Stimulated activated CD4-positive, alpha-beta T cell treated with anti-CD3 and anti-CD28 coated beads, Interleukin-15, amount 100 ng/mL, for 48 hours (primary cell): ENCODE measurements around the gene CELF2.
"Not testable (repeated sequence)": the region's sequence is repeated elsewhere in the genome, so short reads cannot be mapped to it uniquely, and the experiment has no call there.

Experiments used
- DNase-seq, 2 donors: peaks; one replicate each; pipeline ENCODE4 v3.0.0-alpha.2; 2020; ENCODE audit warnings: low read depth in 2 of 2

CELF2 gene

DNA sequence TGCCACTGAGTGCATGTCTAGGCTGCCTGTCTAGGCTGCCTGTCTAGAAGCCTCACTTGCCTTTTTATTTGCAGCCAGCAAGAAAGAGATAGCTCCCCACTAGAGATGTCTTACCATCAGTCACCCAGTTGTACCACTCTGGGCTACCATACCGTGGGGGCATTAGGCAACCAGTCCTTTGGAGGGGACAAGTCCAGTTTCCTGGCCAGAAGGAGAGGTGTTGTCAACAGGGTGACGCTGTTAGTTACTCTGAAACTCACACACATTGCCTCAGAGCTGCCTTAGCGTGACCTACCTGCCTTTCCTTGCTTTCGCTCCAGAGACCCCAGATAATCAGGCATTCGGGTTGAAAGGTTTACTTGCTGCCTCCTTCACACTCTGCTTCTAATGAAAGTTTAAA is 155.4 kb downstream of the CELF2 start:
- DNase-seq, result no peak

GRCh38 chr10:11175823-11176243 is 158.2 kb downstream of the CELF2 start:
- no peak for DNase-seq

GRCh38 chr10:11176746-11177145 is 159.1 kb downstream of the CELF2 start:
- no peak for DNase-seq

GRCh38 chr10:11177381-11177780 is 159.7 kb downstream of the CELF2 start:
- DNase-seq, result no peak

GRCh38 chr10:11177926-11178471 is 160.3 kb downstream of the CELF2 start:
- DNase-seq, result no peak

DNA sequence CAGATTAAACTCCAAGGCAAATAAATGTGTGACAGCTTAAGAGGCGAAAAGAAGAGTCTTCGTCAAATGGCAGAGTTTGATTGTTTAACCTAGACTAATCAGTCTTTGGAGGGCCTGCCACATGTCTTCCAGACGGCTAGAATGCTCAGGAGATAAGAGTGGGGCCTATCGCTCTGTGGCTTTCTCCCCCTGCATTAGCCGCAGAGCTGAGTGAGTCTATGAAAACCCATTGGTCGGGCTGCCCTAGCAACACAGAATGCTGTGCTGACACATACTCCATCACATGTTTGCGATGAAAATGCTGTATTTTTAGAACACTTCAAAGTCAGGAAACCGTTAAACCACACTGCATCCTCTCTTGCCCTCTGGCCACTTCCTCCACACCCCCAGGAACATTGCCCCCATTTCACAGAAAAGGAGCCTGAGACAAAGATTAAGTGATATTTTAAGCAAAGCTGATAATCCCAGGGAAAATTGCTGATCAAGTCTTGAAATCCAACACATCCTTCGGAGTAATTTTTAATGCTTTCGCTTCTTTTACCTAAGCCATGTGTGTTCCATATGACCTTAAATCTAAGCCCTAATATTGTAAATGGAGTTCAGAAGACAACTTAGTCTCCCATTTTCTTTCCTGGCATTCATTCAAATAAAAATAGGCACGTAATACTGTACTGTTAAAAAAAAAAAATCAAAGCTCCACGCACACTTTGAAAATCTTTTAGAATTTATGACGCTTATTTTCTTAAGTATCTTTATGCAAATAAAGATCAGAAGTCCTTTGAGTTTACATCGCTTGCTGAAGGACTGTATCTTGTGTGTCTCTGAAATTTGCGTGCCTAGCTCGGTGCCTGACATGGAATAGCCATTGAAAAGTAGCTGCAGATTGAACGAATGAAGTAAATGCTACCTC is 161.2 kb downstream of the CELF2 start:
- DNase-seq, result peak; percentile 74 to 78

DNA sequence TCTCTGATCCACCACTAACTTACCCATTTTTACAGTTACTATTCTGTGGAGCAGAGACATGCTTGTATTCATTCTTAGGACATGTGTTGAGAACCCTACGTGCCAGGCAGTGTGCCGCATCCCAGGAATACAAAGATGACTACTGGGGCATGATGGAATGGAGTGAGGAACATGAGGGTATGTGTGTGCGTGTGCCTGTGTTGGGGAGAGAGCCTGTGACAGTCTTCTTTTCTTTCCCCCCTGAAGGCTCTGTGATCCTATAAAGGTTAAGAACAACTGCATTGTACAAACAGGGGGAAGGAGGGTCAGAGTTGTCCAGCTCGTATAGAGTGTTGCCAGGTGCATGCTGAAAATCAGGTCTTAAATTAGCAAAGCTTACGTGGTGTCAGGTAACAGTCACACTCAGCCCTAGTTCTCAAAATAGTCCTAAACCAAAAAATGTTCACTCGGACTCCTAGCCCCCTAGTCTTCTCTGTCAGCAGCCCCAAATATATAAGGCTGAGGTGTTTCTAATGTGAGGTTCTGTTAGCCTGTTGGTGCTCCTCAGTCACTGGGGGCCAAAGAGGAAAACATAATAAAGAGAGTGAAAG is 161.9 kb downstream of the CELF2 start:
- no peak for DNase-seq

GRCh38 chr10:11180228-11180627 is 162.6 kb downstream of the CELF2 start:
- DNase-seq, result peak; percentile 61 to 63

DNA sequence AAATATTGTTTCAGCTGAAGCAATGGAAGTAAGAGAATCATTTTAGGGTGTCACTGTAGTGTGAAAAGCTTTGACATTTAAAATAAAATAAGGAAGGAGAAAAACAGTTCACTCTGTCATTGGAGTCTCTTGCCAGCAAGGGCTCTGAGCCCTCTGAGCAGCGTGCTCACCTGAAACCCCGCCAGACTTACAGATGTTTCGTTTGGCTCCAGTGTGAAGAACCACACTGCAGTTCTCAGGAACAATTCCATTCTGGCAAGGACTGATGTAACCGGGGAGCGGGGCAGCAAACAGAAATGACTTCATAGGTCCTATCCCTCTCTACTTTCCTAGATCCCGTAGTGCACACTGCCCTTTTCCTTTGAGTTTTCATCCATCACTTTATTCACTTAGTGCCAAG is 164.3 kb downstream of the CELF2 start:
- DNase-seq, result no peak

GRCh38 chr10:11183015-11183414 is 165.3 kb downstream of the CELF2 start:
- DNase-seq, result no peak

DNA sequence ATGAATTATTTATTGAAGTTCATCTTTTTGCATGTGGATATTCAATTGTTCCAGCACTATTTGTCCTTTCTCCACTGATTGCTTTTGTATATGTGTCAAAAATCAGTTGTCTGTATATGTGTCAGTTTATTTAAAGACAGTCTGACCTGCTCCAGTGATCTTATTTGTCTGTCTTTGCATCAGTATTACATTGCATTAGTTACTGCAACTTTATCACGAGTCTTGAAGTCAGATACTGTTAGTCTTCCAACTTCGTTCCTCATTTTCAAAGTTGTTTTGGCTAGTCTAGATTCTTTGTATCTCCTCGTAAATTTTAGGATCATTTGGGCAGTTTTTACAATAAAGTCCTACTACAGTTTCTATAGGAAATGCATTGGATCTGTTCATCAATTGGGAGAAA is 166.4 kb downstream of the CELF2 start:
- DNase-seq, result no peak

DNA sequence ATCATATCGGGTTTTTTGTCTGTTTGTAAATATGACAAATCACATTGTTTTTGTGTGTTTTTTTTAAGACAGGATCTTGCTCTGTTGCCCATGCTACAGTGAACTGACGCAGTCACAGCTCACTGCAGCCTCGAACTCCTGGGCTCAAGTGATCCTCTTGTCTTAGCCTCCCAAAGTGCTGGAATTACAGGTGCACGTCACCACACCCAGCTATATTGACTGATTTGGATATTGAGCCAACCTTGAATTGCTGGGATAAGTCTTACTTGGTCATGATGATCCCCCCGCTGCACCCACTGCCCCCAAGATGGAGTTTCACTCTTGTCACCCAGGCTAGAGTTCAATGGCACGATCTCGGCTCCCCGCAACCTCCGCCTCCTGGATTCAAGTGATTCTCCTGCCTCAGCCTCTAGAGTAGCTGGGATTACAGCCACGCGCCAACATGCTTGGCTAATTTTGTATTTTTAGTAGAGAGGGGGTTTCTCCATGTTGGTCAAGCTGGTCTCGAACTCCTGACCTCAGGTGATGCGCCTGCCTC is 167.5 kb downstream of the CELF2 start:
- DNase-seq, result not testable (repeated sequence)

DNA sequence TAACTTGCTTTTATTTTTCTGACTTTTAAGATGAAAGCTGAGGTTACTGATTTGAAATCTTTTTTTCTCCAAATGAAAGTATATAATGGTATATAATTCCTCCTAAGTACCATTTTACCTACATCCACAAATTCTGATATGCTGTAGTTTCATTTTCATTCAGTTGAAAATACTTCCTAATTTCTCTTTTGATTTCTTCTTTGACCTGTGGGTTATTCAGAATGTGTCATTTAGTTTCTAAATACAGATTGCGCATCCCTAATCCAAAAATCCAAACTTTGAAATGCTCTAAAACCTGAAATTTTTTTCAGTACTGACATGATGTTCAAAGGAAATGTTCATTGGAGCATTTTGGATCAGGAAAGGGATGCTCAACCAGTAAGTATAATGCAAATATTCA is 168.7 kb downstream of the CELF2 start:
- no peak for DNase-seq

- no peak for DNase-seq
These were observed 172.1 kb downstream of the CELF2 start for GRCh38 chr10:11189582-11190376.

- no peak for DNase-seq
These were observed 173.5 kb downstream of the CELF2 start for GRCh38 chr10:11191190-11191589.

- DNase-seq, result no peak
These were observed 174.0 kb downstream of the CELF2 start for GRCh38 chr10:11191678-11192077.

- no peak for DNase-seq
These were observed 174.8 kb downstream of the CELF2 start for GRCh38 chr10:11192304-11193000.

GRCh38 chr10:11193001-11193551 is 175.4 kb downstream of the CELF2 start:
- DNase-seq, result no peak

DNA sequence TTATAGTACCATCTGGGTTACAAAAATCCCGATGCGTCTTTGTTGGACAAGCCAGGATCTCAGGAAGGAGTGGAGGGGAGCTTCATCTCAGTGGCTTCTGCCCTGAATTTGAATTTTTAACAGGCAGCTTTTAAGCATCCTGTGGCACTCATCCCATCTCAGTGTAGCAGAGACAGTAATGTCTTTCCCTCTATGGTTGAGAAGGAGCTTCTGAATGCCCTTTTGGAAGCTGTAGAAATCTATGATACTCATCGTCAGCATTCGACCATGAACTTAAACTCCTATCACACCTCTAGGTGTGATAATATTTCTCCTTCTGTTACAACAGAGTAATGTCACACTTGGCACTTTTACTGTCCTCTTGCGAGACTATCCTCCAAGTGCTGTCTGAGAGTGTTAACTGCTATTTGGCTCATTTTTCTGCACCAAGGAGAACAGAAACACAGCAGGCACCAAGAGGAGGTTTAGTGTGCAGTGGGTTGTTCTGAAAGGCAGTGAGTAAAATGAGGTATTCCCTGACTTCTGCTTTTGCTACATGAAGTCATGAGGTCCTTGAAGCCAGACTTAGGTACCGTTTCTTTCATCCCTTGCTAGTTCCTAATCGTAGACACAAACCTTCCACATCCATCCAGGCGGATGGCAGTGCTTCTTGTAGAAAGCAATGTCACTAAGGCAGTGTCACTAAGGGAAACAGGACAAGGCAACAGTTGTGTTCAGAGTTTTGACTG is 177.4 kb downstream of the CELF2 start:
- no peak for DNase-seq

DNA sequence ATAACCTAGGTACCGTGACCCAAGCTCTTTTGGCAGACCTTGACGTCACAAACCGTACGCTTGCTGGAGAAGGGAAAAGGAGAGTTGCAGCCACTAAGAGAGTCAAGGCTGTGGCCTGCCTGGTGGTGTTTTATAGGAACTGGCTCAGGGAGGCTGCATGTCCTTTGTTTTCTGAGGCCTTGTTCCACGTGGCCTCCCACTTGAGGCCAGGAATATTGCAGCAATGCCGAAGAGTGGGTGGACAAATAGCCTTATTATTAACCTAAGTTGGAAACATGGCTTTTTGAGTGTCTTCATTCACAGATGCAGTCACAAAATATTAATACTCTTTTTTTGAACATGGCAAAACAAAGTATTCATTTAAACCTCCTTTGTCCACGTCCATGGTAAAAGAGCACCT is 178.0 kb downstream of the CELF2 start:
- no peak for DNase-seq
